H1 (cell line): Measurements from ENCODE around the gene TWSG1. TPM values are rescaled to one million over a fixed set of nuclear protein-coding genes. Genes with fewer than 3 reads are reported as not detected.

ENCODE experiments used
- ASH2L ChIP-seq: fragments of 200-600, 300-600 bp; sonication (generic); IDR thresholded peaks from one replicate; pipeline ENCODE4 v1.7.1; 2017; ENCODE audit warnings: low read length
- BACH1 ChIP-seq: IDR thresholded peaks from 2 replicates; pipeline ENCODE4 v1.6.1; 2012; ENCODE audit warnings: low read length, improper control_type of control experiment
- BCL11A ChIP-seq, 2 experiments: IDR thresholded peaks; one replicate each; pipeline ENCODE4 v1.6.1; 2011; ENCODE audit warnings: low read depth in 2 of 2, low read length in 2 of 2, mild to moderate bottlenecking in 2 of 2
- CTBP2 ChIP-seq: IDR thresholded peaks from 2 replicates; pipeline ENCODE4 v1.7.0; 2011; ENCODE audit warnings: borderline replicate concordance, mild to moderate bottlenecking, moderate library complexity, mixed read lengths, low read length; ENCODE audit not compliant: insufficient read depth, insufficient read length
- HDAC6 ChIP-seq: IDR thresholded peaks from one replicate; pipeline ENCODE4 v1.7.1; 2012; ENCODE audit warnings: low read depth, mild to moderate bottlenecking, inconsistent platforms, low read length, moderate library complexity
- JUND ChIP-seq: IDR thresholded peaks from 2 replicates; pipeline ENCODE4 v1.6.1; 2011; ENCODE audit warnings: mild to moderate bottlenecking, improper control_type of control experiment, low read length
- MAFK ChIP-seq: IDR thresholded peaks from 2 replicates; pipeline ENCODE4 v1.6.1; 2012; ENCODE audit warnings: low read depth, mild to moderate bottlenecking, improper control_type of control experiment, low read length
- SRF ChIP-seq: IDR thresholded peaks from 2 replicates; pipeline ENCODE4 v1.6.1; 2011; ENCODE audit warnings: mild to moderate bottlenecking, low read depth, low read length, moderate library complexity
- TAF1 ChIP-seq: IDR thresholded peaks from 2 replicates; pipeline ENCODE4 v1.6.1; 2011; ENCODE audit warnings: mild to moderate bottlenecking, low read depth, low read length
- TAF7 ChIP-seq: optimal IDR thresholded peaks from 2 replicates; pipeline ENCODE3; 2011; ENCODE audit warnings: low read depth, mild to moderate bottlenecking, inconsistent platforms, low read length, moderate library complexity, borderline replicate concordance
- TEAD4 ChIP-seq: IDR thresholded peaks from 2 replicates; pipeline ENCODE4 v1.6.1; 2012; ENCODE audit warnings: low read depth, low read length, inconsistent platforms, mixed read lengths
- ZNF274 ChIP-seq: IDR thresholded peaks from 2 replicates; pipeline ENCODE4 v1.7.0; 2012; ENCODE audit warnings: low read length, borderline replicate concordance; ENCODE audit errors: extremely low read depth
- polyA plus RNA-seq, 7 experiments: library from polyadenylated mRNA; depleted of rRNA in 3 of 7; stranded (reverse) in 5 of 7; unstranded in 2 of 7; fragments of >200 nt in 5 of 7; fragments of 200-250 nt in 2 of 7; gene quantifications; 1 replicate in 5 of 7; 2 replicates in 1 of 7; 4 replicates in 1 of 7; pipeline versions ENCODE4 v1.2.1 to v1.2.3, GENCODE V29; 2011 to 2013; ENCODE audit warnings: missing spikeins in 2 of 7, mixed read lengths in 2 of 7
- total RNA-seq: library from RNA; stranded (reverse); fragmentation: NEBNext Ultra II Directional; extraction: Animal tissue kit (Norgen Biotek cat#: 25700); gene quantifications from 2 replicates; pipeline ENCODE4 v1.2.1, GENCODE V29; 2021
- TF ChIP-seq, protein P1 (sequence below): fragments of 300-600 bp; sonication (generic); IDR thresholded peaks from 2 replicates; pipeline ENCODE4 v1.7.1; 2012; ENCODE audit warnings: low read length, moderate library complexity, mild to moderate bottlenecking, inconsistent platforms; ENCODE audit not compliant: insufficient replicate concordance

The TWSG1 gene
- total and polyA plus RNA-seq, 2 of the 8 experiments (the other 6 are each of a cell fraction or from before 2014, with no cell fraction given): 11.8 to 19.8 TPM

DNA sequence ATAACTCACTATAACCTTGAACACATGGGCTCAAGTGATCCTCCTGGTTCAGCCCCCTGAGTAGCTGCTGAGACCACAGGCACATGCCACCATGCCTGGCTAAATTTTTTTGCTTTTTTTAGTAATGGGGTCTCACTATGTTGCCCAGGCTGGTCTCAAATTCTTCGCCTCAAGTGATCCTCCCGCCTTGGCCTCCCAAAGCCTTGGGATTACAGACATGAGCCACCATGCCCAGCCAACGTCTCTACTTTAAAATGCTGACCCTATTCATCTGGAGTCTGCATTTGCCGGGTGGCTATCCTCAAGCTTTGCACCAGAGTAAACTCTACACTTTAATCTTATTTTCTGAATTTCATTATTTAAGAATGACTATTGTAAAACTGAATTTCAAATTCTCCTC, 103.1 kb downstream of the TWSG1 start (continued):
- TF ChIP-seq, protein P1, sequence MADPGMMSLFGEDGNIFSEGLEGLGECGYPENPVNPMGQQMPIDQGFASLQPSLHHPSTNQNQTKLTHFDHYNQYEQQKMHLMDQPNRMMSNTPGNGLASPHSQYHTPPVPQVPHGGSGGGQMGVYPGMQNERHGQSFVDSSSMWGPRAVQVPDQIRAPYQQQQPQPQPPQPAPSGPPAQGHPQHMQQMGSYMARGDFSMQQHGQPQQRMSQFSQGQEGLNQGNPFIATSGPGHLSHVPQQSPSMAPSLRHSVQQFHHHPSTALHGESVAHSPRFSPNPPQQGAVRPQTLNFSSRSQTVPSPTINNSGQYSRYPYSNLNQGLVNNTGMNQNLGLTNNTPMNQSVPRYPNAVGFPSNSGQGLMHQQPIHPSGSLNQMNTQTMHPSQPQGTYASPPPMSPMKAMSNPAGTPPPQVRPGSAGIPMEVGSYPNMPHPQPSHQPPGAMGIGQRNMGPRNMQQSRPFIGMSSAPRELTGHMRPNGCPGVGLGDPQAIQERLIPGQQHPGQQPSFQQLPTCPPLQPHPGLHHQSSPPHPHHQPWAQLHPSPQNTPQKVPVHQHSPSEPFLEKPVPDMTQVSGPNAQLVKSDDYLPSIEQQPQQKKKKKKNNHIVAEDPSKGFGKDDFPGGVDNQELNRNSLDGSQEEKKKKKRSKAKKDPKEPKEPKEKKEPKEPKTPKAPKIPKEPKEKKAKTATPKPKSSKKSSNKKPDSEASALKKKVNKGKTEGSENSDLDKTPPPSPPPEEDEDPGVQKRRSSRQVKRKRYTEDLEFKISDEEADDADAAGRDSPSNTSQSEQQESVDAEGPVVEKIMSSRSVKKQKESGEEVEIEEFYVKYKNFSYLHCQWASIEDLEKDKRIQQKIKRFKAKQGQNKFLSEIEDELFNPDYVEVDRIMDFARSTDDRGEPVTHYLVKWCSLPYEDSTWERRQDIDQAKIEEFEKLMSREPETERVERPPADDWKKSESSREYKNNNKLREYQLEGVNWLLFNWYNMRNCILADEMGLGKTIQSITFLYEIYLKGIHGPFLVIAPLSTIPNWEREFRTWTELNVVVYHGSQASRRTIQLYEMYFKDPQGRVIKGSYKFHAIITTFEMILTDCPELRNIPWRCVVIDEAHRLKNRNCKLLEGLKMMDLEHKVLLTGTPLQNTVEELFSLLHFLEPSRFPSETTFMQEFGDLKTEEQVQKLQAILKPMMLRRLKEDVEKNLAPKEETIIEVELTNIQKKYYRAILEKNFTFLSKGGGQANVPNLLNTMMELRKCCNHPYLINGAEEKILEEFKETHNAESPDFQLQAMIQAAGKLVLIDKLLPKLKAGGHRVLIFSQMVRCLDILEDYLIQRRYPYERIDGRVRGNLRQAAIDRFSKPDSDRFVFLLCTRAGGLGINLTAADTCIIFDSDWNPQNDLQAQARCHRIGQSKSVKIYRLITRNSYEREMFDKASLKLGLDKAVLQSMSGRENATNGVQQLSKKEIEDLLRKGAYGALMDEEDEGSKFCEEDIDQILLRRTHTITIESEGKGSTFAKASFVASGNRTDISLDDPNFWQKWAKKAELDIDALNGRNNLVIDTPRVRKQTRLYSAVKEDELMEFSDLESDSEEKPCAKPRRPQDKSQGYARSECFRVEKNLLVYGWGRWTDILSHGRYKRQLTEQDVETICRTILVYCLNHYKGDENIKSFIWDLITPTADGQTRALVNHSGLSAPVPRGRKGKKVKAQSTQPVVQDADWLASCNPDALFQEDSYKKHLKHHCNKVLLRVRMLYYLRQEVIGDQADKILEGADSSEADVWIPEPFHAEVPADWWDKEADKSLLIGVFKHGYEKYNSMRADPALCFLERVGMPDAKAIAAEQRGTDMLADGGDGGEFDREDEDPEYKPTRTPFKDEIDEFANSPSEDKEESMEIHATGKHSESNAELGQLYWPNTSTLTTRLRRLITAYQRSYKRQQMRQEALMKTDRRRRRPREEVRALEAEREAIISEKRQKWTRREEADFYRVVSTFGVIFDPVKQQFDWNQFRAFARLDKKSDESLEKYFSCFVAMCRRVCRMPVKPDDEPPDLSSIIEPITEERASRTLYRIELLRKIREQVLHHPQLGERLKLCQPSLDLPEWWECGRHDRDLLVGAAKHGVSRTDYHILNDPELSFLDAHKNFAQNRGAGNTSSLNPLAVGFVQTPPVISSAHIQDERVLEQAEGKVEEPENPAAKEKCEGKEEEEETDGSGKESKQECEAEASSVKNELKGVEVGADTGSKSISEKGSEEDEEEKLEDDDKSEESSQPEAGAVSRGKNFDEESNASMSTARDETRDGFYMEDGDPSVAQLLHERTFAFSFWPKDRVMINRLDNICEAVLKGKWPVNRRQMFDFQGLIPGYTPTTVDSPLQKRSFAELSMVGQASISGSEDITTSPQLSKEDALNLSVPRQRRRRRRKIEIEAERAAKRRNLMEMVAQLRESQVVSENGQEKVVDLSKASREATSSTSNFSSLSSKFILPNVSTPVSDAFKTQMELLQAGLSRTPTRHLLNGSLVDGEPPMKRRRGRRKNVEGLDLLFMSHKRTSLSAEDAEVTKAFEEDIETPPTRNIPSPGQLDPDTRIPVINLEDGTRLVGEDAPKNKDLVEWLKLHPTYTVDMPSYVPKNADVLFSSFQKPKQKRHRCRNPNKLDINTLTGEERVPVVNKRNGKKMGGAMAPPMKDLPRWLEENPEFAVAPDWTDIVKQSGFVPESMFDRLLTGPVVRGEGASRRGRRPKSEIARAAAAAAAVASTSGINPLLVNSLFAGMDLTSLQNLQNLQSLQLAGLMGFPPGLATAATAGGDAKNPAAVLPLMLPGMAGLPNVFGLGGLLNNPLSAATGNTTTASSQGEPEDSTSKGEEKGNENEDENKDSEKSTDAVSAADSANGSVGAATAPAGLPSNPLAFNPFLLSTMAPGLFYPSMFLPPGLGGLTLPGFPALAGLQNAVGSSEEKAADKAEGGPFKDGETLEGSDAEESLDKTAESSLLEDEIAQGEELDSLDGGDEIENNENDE: no peak
- TF ChIP-seq ASH2L (no peak), MAFK (no peak), TEAD4 (no peak), TAF7 (no peak), HDAC6 (no peak), TAF1 (no peak), ZNF274 (no peak), SRF (no peak), CTBP2 (no peak), JUND (no peak), BCL11A (IDR thresholded peaks at IDR 0.05; ENCODE audit: low read depth in 2 of 2, low read length in 2 of 2) (no peak), BACH1 (no peak)
